Epithelial cell of esophagus (primary cell): ENCODE measurements around the gene NTRK2.

Experiments used
- DNase-seq: peaks from one replicate; pipeline ENCODE4 v3.0.0; 2010; ENCODE audit warnings: low read depth
- H3K4me3 ChIP-seq: 2 replicates; pipeline ENCODE4 v1.5.1; 2011; ENCODE audit warnings: mild to moderate bottlenecking, low read length, control low read depth
- CTCF ChIP-seq: IDR thresholded peaks from 2 replicates; pipeline ENCODE4 v1.5.1; 2011; ENCODE audit warnings: low read depth, mild to moderate bottlenecking, low read length, control low read depth, inconsistent platforms; ENCODE audit not compliant: insufficient read depth; ENCODE audit errors: missing control alignments

The NTRK2 gene

GRCh38 chr9:84969736-84970135, 300.2 kb downstream of the NTRK2 start:
- no peak overlapping the region for H3K4me3 ChIP-seq
- no peak for DNase-seq
- no peak for TF ChIP-seq CTCF

GRCh38 chr9:84970432-84970831, 300.9 kb downstream of the NTRK2 start:
- no peak overlapping the region for H3K4me3 ChIP-seq
- TF ChIP-seq CTCF = no peak
- DNase-seq = peak; percentile 88

- no peak for DNase-seq
- no peak for TF ChIP-seq CTCF
- no peak overlapping the region for H3K4me3 ChIP-seq
Measured at GRCh38 chr9:84971571-84971970, 302.0 kb downstream of the NTRK2 start.

- DNase-seq = no peak
- no peak for TF ChIP-seq CTCF
- no peak overlapping the region for H3K4me3 ChIP-seq
Measured at GRCh38 chr9:84974258-84974657, 304.7 kb downstream of the NTRK2 start.

- TF ChIP-seq CTCF = no peak
- no peak for DNase-seq
Measured at GRCh38 chr9:84974855-84975254, 305.3 kb downstream of the NTRK2 start.

GRCh38 chr9:84975926-84976325, 306.4 kb downstream of the NTRK2 start:
- no peak overlapping the region for H3K4me3 ChIP-seq
- no peak for DNase-seq
- no peak for TF ChIP-seq CTCF

More at GRCh38 chr9:84974855-84975254, 305.3 kb downstream of the NTRK2 start:
- H3K4me3 ChIP-seq = no peak overlapping the region

GRCh38 chr9:84978661-84979060, 309.1 kb downstream of the NTRK2 start:
- no peak for TF ChIP-seq CTCF
- DNase-seq = peak; percentile 65
- no peak overlapping the region for H3K4me3 ChIP-seq
